ENCODE results near the gene RNF222.

The RNF222 gene, protein sequence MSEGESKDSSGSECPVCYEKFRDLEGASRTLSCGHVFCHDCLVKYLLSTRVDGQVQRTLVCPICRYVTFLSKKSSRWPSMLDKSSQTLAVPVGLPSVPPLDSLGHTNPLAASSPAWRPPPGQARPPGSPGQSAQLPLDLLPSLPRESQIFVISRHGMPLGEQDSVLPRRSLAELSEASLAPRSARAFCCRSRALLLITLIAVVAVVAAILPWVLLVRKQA

GRCh38 chr17:8397636-8398035, at the start of gene RNF222:
RNF222 (minus strand) TSS chr17:8397827; CDS start chr17:8393461, 4,366 bp downstream.
- Histone ChIP-seq H3K4me2 (ENCODE audit: low read length) (no peak within 1 kb of the TSS), H4K20me1 (ENCODE audit: insufficient read depth, low read length) (no peaks in the 10 kb centered on the region), H3K4me1 (ENCODE audit: insufficient read depth, low read length, severe bottlenecking) (peaks cover 9% of the 10 kb centered on the region), H2AFZ (ENCODE audit: low read length) (no peak within 1 kb of the TSS), H3K36me3 (ENCODE audit: insufficient read depth, low read length) (no peaks in the 10 kb centered on the region), H3K9me3 (ENCODE audit: low read length) (no peaks in the 10 kb centered on the region), H3K9me2 (ENCODE audit: low read depth, low read length) (no peaks in the 10 kb centered on the region), H3K27ac (ENCODE audit: low read depth, low read length, poor library complexity, severe bottlenecking) (no peak within 1 kb of the TSS), H3K27me3 (ENCODE audit: insufficient read depth, low read length) (no peaks in the 10 kb centered on the region), H3F3A (ENCODE audit: insufficient read depth, low read length) (no peaks in the 10 kb centered on the region), H3K79me2 (ENCODE audit: insufficient read depth, low read length) (no peaks in the 10 kb centered on the region), H3K4me3 (ENCODE audit: low read depth, low read length, poor library complexity, severe bottlenecking) (no peak within 1 kb of the TSS), H3K9ac (ENCODE audit: low read length) (no peak within 1 kb of the TSS)
- no peak for TF ChIP-seq EZH2 (IDR thresholded peaks at IDR 0.05; ENCODE audit: borderline replicate concordance, low read length)
- TF ChIP-seq CTCF (IDR thresholded peaks at IDR 0.05; ENCODE audit: low read length) = no peak

DNA sequence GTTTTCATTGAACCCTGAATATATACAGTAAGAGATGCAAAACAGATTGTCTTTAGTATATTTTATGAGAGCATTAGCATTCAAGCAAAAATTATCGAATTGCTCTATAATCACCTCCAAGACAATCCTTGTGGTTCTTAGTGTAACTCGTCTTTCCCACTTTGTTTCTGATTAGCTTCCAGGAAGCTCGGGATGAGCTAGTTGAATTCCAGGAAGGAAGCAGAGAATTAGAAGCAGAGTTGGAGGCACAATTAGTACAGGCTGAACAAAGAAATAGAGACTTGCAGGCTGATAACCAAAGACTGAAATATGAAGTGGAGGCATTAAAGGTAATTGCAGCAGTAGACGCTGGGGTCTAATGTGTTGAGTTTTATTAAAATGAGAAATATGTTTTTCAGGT, 47.9 kb upstream of the RNF222 start:
- Histone ChIP-seq H3K4me3 (ENCODE audit: low read depth, low read length, poor library complexity, severe bottlenecking) (no peak overlapping the region), H2AFZ (ENCODE audit: low read length) (no peak overlapping the region), H3K27ac (ENCODE audit: low read depth, low read length, poor library complexity, severe bottlenecking) (no peak overlapping the region), H3K9me3 (ENCODE audit: low read length) (no peaks in the 10 kb centered on the region), H3F3A (ENCODE audit: insufficient read depth, low read length) (no peaks in the 10 kb centered on the region), H3K9ac (ENCODE audit: low read length) (no peak overlapping the region), H4K20me1 (ENCODE audit: insufficient read depth, low read length) (no peaks in the 10 kb centered on the region), H3K79me2 (ENCODE audit: insufficient read depth, low read length) (peaks cover 15% of the 10 kb centered on the region), H3K4me2 (ENCODE audit: low read length) (no peak overlapping the region), H3K4me1 (ENCODE audit: insufficient read depth, low read length, severe bottlenecking) (no peaks in the 10 kb centered on the region), H3K9me2 (ENCODE audit: low read depth, low read length) (no peaks in the 10 kb centered on the region), H3K36me3 (ENCODE audit: insufficient read depth, low read length) (peaks cover 60% of the 10 kb centered on the region), H3K27me3 (ENCODE audit: insufficient read depth, low read length) (no peaks in the 10 kb centered on the region)
- TF ChIP-seq EZH2 (IDR thresholded peaks at IDR 0.05; ENCODE audit: borderline replicate concordance, low read length) = no peak
- TF ChIP-seq CTCF (IDR thresholded peaks at IDR 0.05; ENCODE audit: low read length) = no peak

DNA sequence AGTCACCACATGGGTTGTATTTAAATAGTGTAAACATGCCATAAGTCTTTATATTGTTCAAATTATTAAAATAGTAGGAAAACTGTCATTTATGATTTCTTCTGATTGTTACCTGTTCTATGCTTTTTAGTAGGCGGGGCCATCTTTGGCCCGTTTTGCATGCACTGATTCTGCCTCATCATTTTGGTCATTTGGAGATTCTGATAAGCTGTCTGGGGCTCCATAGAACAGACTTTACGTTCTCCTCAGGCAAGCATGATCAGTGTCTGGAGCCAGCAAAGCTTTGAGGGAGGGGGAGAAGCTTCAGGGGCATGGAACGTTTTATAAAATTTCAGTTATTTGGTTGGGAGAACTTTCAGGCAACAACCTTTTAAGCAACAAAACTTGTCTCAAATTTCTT, 46.9 kb upstream of the RNF222 start:
- H2AFZ ChIP-seq (ENCODE audit: low read length) = no peak overlapping the region
- peaks cover 25% of the 10 kb centered on the region for H3K79me2 ChIP-seq (ENCODE audit: insufficient read depth, low read length)
- peaks cover 62% of the 10 kb centered on the region for H3K36me3 ChIP-seq (ENCODE audit: insufficient read depth, low read length)
- no peak overlapping the region for H3K4me3 ChIP-seq (ENCODE audit: low read depth, low read length, poor library complexity, severe bottlenecking)
- no peak overlapping the region for H3K27ac ChIP-seq (ENCODE audit: low read depth, low read length, poor library complexity, severe bottlenecking)
- H3F3A ChIP-seq (ENCODE audit: insufficient read depth, low read length) = no peaks in the 10 kb centered on the region
- no peaks in the 10 kb centered on the region for H3K27me3 ChIP-seq (ENCODE audit: insufficient read depth, low read length)
- no peaks in the 10 kb centered on the region for H3K9me3 ChIP-seq (ENCODE audit: low read length)
- no peak overlapping the region for H3K4me2 ChIP-seq (ENCODE audit: low read length)
- TF ChIP-seq CTCF (IDR thresholded peaks at IDR 0.05; ENCODE audit: low read length) (no peak), EZH2 (IDR thresholded peaks at IDR 0.05; ENCODE audit: borderline replicate concordance, low read length) (no peak)
- no peak overlapping the region for H3K9ac ChIP-seq (ENCODE audit: low read length)
- no peaks in the 10 kb centered on the region for H3K9me2 ChIP-seq (ENCODE audit: low read depth, low read length)
- H3K4me1 ChIP-seq (ENCODE audit: insufficient read depth, low read length, severe bottlenecking) = no peaks in the 10 kb centered on the region
- no peaks in the 10 kb centered on the region for H4K20me1 ChIP-seq (ENCODE audit: insufficient read depth, low read length)

Data from OCI-LY1 (cell line).